Measurements from ENCODE around the gene VPS37B. TPM values are rescaled to one million over a fixed set of nuclear protein-coding genes. Genes with fewer than 3 reads are reported as not detected.
"Not testable (repeated sequence)": the region's sequence is repeated elsewhere in the genome, so short reads cannot be mapped to it uniquely, and the experiment has no call there.

Gene VPS37B
- total RNA-seq, 1 experiment from 2014 or later = 104 TPM

DNA sequence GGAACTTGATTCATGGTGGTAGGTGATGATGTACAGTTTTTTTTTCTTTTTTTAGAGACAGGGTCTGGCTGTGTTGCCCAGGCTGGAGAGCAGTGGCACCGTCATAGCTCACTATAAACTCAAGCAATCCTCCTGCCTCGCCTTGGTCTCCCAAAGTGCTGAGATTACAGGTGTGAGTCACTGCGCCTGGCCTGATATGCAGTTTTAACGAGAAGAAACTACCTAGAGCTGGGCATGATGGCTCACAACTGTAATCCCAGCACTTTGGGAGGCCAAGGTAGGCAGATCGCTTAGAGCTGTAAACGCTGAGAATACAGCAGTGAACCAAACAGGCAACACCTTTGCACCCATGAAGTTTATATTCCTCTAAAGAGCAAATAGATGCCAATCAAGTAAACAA lies 13.0 kb upstream of the VPS37B start:
- no peak overlapping the region for H3K4me3 Mint-ChIP-seq (ENCODE audit: low read depth, unreplicated experiment)
- BruUV-seq (replicated peaks) = no TSS peak
- no peaks in the 10 kb centered on the region for H3K27me3 Mint-ChIP-seq (ENCODE audit: unreplicated experiment)
- no peaks in the 10 kb centered on the region for H3K9me3 Mint-ChIP-seq (ENCODE audit: low read depth, unreplicated experiment)
- peaks cover 22% of the 10 kb centered on the region for H3K4me1 Mint-ChIP-seq (ENCODE audit: low read depth, unreplicated experiment)
- intact Hi-C loops (cut with micrococcal nuclease; ENCODE audit: unreplicated experiment) = no loop called here
- no peak overlapping the region for H3K27ac Mint-ChIP-seq (ENCODE audit: unreplicated experiment)
- TF ChIP-seq, protein P1, sequence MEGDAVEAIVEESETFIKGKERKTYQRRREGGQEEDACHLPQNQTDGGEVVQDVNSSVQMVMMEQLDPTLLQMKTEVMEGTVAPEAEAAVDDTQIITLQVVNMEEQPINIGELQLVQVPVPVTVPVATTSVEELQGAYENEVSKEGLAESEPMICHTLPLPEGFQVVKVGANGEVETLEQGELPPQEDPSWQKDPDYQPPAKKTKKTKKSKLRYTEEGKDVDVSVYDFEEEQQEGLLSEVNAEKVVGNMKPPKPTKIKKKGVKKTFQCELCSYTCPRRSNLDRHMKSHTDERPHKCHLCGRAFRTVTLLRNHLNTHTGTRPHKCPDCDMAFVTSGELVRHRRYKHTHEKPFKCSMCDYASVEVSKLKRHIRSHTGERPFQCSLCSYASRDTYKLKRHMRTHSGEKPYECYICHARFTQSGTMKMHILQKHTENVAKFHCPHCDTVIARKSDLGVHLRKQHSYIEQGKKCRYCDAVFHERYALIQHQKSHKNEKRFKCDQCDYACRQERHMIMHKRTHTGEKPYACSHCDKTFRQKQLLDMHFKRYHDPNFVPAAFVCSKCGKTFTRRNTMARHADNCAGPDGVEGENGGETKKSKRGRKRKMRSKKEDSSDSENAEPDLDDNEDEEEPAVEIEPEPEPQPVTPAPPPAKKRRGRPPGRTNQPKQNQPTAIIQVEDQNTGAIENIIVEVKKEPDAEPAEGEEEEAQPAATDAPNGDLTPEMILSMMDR (IDR thresholded peaks at IDR 0.05; ENCODE audit: unreplicated experiment) = no peak
- CTCF ChIA-PET = no interaction called here
- H3K36me3 Mint-ChIP-seq (ENCODE audit: insufficient read depth, unreplicated experiment) = peaks cover 10% of the 10 kb centered on the region
- no peak for DNase-seq

DNA sequence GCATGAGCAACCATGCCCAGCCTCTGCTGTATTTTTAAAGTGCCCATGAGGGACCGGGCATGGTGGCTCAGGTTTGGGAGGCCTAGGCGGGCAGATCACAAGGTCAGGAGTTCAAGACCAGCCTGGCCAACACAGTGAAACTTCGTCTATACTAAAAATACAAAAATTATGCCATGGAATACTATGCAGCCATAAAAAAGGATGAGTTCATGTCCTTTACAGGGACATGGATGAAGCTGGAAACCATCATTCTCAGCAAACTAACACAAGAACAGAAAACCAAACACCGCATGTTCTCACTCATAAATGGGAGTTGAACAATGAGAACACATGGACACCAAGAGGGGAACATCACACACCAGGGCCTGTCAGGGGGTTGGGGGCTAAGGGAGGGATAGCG lies 9.3 kb upstream of the VPS37B start:
- H3K36me3 Mint-ChIP-seq (ENCODE audit: insufficient read depth, unreplicated experiment); H3K27ac Mint-ChIP-seq (ENCODE audit: unreplicated experiment); H3K4me3 Mint-ChIP-seq (ENCODE audit: low read depth, unreplicated experiment); BruUV-seq (replicated peaks); H3K27me3 Mint-ChIP-seq (ENCODE audit: unreplicated experiment); DNase-seq; CTCF ChIA-PET; H3K9me3 Mint-ChIP-seq (ENCODE audit: low read depth, unreplicated experiment); intact Hi-C loops (cut with micrococcal nuclease; ENCODE audit: unreplicated experiment): not testable (repeated sequence)
- peaks cover 30% of the 10 kb centered on the region for H3K4me1 Mint-ChIP-seq (ENCODE audit: low read depth, unreplicated experiment)

DNA sequence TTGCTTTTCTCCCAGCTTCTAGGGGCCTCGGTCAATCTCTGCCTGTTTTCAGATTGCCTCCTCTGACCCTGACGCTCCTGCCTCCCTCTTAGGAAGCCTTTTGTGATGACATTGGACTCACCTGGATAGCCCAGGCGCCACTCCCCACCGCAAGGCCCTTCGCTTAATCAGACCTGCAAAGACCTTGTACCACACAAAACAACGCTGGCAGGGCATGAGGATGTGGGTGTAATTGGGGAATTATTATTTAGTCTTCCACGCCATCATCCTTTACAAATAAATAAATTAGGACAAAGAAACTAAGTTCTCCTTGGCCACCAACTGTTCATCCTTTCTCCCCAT lies 7.7 kb upstream of the VPS37B start:
- intact Hi-C loops (cut with micrococcal nuclease; ENCODE audit: unreplicated experiment) = no loop called here
- Mint-ChIP-seq H3K36me3 (ENCODE audit: insufficient read depth, unreplicated experiment) (peaks cover 10% of the 10 kb centered on the region), H3K27ac (ENCODE audit: unreplicated experiment) (peak overlapping the region; percentile 30), H3K4me1 (ENCODE audit: low read depth, unreplicated experiment) (peaks cover 31% of the 10 kb centered on the region), H3K4me3 (ENCODE audit: low read depth, unreplicated experiment) (peak overlapping the region; percentile 9), H3K9me3 (ENCODE audit: low read depth, unreplicated experiment) (no peaks in the 10 kb centered on the region), H3K27me3 (ENCODE audit: unreplicated experiment) (no peaks in the 10 kb centered on the region)
- CTCF ChIA-PET = interaction anchor here (0.7 to 1.3 kb wide), 3 partner anchors 16 to 43 kb away, joined by 3 to 5 read pairs (median 3); no protein-coding TSS in a partner anchor
- BruUV-seq (replicated peaks) = no TSS peak
- TF ChIP-seq, protein P1 (IDR thresholded peaks at IDR 0.05; ENCODE audit: unreplicated experiment) = no peak
- no peak for DNase-seq

DNA sequence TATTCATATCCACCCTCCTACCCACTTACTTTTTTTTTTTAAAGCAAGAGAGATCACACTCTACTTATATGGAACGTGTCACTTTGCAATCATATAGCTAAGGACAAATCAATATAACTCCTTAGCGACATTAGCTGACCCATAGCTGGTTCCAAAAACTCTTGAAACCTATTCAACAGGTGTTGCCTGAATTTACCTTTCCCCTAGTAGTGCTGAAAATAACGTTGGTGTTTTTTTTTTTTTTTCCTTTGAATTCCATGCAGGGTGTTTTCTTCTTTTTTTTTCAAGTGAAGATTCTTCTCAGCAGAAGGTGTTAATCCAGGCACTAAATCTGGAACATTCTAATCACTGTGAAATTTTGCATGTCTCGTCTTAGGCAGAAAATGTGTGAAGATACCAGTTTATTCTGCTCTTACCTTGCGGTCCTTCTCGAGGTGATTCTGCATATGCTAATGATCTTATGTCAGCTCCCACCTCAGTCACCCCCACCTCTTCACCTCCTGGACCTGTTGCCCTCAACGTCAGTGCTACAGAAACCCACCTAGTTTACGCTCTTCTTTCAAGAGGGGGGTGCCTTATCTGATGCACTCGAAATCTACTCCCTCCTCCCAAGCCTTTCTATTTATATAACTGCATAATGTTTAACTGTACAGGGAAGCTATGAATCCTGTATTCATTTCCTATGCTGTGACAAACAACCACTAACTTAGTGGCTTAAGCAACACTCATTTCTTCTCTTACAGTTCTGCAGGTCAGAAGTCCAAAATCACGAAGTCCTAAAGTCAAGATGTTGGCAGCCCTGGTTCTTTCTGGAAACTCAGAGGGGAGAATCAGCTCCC lies 7.1 kb upstream of the VPS37B start:
- CTCF ChIA-PET = interaction anchor here (0.6 to 1.3 kb wide), 5 partner anchors 10 to 48 kb away, joined by 3 to 7 read pairs (median 3); no protein-coding TSS in a partner anchor
- Mint-ChIP-seq H3K4me3 (ENCODE audit: low read depth, unreplicated experiment) (peak overlapping the region; percentile 9), H3K27me3 (ENCODE audit: unreplicated experiment) (no peaks in the 10 kb centered on the region), H3K4me1 (ENCODE audit: low read depth, unreplicated experiment) (peaks cover 37% of the 10 kb centered on the region), H3K27ac (ENCODE audit: unreplicated experiment) (peak overlapping the region; percentile 30), H3K36me3 (ENCODE audit: insufficient read depth, unreplicated experiment) (peaks cover 13% of the 10 kb centered on the region), H3K9me3 (ENCODE audit: low read depth, unreplicated experiment) (no peaks in the 10 kb centered on the region)
- no peak for DNase-seq
- intact Hi-C loops (cut with micrococcal nuclease; ENCODE audit: unreplicated experiment) = no loop called here
- TF ChIP-seq, protein P1 (IDR thresholded peaks at IDR 0.05; ENCODE audit: unreplicated experiment) = no peak
- no TSS peak for BruUV-seq (replicated peaks)

DNA sequence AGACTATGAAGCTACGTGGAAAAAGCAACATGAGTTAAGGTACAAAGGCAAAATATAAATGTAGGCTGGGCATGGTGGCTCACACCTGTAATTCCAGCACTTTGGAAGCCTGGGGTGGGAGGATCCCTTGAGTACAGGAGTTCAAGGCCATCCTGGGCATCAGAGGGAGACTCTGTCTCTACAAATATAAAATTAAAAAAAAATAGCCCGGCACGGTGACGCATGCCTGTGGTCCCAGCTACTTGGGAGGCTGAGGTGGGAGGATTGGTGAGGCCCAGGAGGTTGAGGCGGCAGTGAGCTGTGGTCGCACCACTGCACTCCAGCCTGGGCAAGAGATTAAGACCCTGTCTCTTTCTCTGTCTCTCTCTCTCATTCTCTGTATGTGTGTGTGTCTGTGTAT lies 4.0 kb upstream of the VPS37B start:
- peaks cover 39% of the 10 kb centered on the region for H3K36me3 Mint-ChIP-seq (ENCODE audit: insufficient read depth, unreplicated experiment)
- intact Hi-C loops (cut with micrococcal nuclease; ENCODE audit: unreplicated experiment) = loop anchor here (2.0 kb wide), 1 partner anchor 47 kb away; no protein-coding TSS in a partner anchor
- CTCF ChIA-PET = no interaction called here
- no TSS peak for BruUV-seq (replicated peaks)
- no peak overlapping the region for H3K4me3 Mint-ChIP-seq (ENCODE audit: low read depth, unreplicated experiment)
- no peak for DNase-seq
- peaks cover 3% of the 10 kb centered on the region for H3K9me3 Mint-ChIP-seq (ENCODE audit: low read depth, unreplicated experiment)
- H3K4me1 Mint-ChIP-seq (ENCODE audit: low read depth, unreplicated experiment) = peaks cover 52% of the 10 kb centered on the region
- H3K27ac Mint-ChIP-seq (ENCODE audit: unreplicated experiment) = no peak overlapping the region
- TF ChIP-seq, protein P1 (IDR thresholded peaks at IDR 0.05; ENCODE audit: unreplicated experiment) = no peak
- H3K27me3 Mint-ChIP-seq (ENCODE audit: unreplicated experiment) = no peaks in the 10 kb centered on the region
